Ovary (tissue), 3 donors: Measurements from ENCODE around the gene ATP13A3.

Source experiments
- CTCF ChIP-seq, 3 donors: fragments of 450-650 bp in 2 of 3; fragments of 200-600 bp in 1 of 3; IDR thresholded peaks; one replicate each; pipeline versions ENCODE4 v1.5.1 to v1.8.0; 2016 to 2022; ENCODE audit warnings: antibody characterized with exemption in 3 of 3, mild to moderate bottlenecking in 1 of 3
- EP300 ChIP-seq: sonication (generic); formaldehyde crosslinking; IDR thresholded peaks from one replicate; pipeline ENCODE4 v1.6.1; 2017; ENCODE audit warnings: antibody characterized with exemption
- donor health status: DM: no; HTN: no; CAD: no.

GRCh38 chr3:194384156-194384555 lies 102.6 kb downstream of the ATP13A3 start:
- TF ChIP-seq CTCF (IDR thresholded peaks at IDR 0.05) (no peak), EP300 (no peak)
